RWPE1 (cell line): ENCODE data around the gene SFXN5.

ENCODE experiments used
- CTCF ChIA-PET: fragments of 350-600 bp; sonication (Branson Sonifier 250); formaldehyde crosslinking; extraction: SDS; loops from one replicate; lab custom pipeline; 2021; lab: Yijun Ruan, JAX
- POLR2A ChIA-PET: fragments of 400-600 bp; formaldehyde crosslinking; extraction: SDS; loops from one replicate; lab custom pipeline; 2020; ENCODE audit warnings: antibody characterized with exemption; ENCODE audit not compliant: low non-redundant PET; lab: Yijun Ruan, JAX
- DNase-seq: peaks from one replicate; pipeline ENCODE4 v3.0.0; 2012; ENCODE audit warnings: low spot score
- H3K27ac ChIP-seq: fragments of 450-650 bp; 2 replicates; pipeline ENCODE4 v1.5.1; 2017
- CTCF ChIP-seq: fragments of 450-650 bp; conservative IDR thresholded peaks from 2 replicates; pipeline ENCODE4 v1.5.1; 2017; ENCODE audit warnings: low read depth, mild to moderate bottlenecking

SFXN5 gene

DNA sequence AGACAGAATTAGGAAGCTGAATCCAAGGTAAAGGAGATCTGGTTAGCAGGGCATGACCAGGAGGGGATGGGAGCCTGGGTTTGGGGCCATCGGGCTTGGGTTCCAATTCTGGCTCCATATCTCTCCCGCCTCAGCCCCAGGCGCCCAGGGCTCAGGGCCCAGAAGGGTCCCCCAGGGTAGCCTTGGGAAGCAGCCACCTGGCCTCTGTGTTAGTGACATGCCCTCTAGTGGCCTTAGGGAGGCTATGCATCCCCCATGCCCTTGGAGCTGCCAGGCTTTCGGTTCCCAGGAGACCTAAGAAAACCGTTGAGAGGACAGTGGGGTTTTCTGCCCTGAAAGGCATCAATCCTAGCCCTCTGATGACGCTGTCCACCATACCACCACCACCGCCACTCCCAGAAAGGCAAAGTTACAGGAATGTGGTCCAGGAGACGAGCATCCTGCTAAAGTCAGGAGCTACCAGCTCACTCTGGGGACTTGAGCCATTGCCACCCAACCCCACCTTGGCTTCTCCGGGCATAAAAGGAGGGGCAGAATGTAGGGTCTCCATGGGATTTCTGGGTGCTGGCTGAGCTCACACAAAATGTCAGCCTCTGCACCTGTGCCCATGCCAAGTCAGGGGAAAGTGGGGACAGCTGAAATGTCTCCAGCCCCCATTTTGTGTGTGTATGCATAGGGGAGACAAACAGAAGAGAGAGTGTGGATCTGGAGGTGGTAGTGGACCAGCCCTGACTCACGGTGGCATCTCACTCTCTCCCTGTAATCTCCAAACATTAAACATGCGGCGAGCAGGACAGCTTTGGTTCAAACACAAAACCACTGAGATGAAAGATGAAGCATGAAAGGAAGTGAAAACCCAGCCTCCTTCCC is 97.7 kb downstream of the SFXN5 start:
- peak; percentile 76 for DNase-seq
- CTCF ChIA-PET: interaction anchor here (0.6 to 3.7 kb wide), 21 partner anchors 10 to 234 kb away, joined by 3 to 39 read pairs (median 4); partner anchors contain the start of genes EMX1 and SPR
- no peak overlapping the region for H3K27ac ChIP-seq
- POLR2A ChIA-PET: no interaction called here
- TF ChIP-seq CTCF: peak; percentile 81

- no peak for TF ChIP-seq CTCF
- H3K27ac ChIP-seq: no peak overlapping the region
- CTCF ChIA-PET: interaction anchor here (0.6 to 3.7 kb wide), 15 partner anchors 10 to 234 kb away, joined by 3 to 39 read pairs (median 4); partner anchors contain the start of gene SPR
- no peak for DNase-seq
- POLR2A ChIA-PET: no interaction called here
These were observed 98.4 kb downstream of the SFXN5 start for GRCh38 chr2:72973137-72973535.

- CTCF ChIA-PET: interaction anchor here (0.6 to 3.7 kb wide), 12 partner anchors 9 to 235 kb away, joined by 3 to 39 read pairs (median 4); partner anchors contain the start of gene SPR
- no peak overlapping the region for H3K27ac ChIP-seq
- POLR2A ChIA-PET: no interaction called here
- no peak for DNase-seq
- no peak for TF ChIP-seq CTCF
These were observed 99.0 kb downstream of the SFXN5 start for GRCh38 chr2:72972352-72973136.

DNA sequence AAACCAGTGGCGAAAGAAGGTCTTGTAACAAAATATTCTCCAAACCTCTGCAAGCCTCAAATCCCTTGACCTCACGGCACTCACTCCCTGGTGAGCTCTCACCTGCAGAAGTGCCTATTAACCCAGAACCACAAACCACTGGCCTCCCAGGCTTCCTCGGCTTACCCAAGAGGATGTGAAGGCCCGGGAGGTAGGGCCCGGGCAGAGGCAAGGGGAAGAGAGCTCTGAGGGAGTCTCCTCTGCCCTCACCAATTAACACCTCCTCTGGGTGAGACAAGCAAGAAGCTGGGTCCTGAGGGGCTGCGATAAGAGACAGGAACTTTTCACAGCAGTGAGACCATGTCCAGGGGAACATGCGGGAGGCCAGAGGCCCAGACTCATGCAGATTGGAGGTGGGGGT is 100.5 kb downstream of the SFXN5 start:
- CTCF ChIA-PET: interaction anchor here (2.5 kb wide), 1 partner anchor 78 kb away, joined by 9 read pairs; no protein-coding TSS in a partner anchor

GRCh38 chr2:72969706-72970105 is 101.8 kb downstream of the SFXN5 start:
- ChIA-PET CTCF (interaction anchor here (0.6 to 2.5 kb wide), 3 partner anchors 77 to 595 kb away, joined by 3 to 9 read pairs (median 4); no protein-coding TSS in a partner anchor), POLR2A (no interaction called here)
- H3K27ac ChIP-seq: no peak overlapping the region
- no peak for DNase-seq
- no peak for TF ChIP-seq CTCF

More for the DNA sequence above, 100.5 kb downstream of the SFXN5 start:
- no peak for TF ChIP-seq CTCF
- no peak overlapping the region for H3K27ac ChIP-seq
- DNase-seq: no peak
- POLR2A ChIA-PET: no interaction called here

- ChIA-PET CTCF (interaction anchor here (1.6 kb wide), 1 partner anchor 75 kb away, joined by 4 read pairs; no protein-coding TSS in a partner anchor), POLR2A (no interaction called here)
- H3K27ac ChIP-seq: no peak overlapping the region
- TF ChIP-seq CTCF: no peak
- no peak for DNase-seq
These were observed 103.2 kb downstream of the SFXN5 start for GRCh38 chr2:72968286-72968685.
